ENCODE results near the gene PET100. TPM values are rescaled to one million over a fixed set of nuclear protein-coding genes. Genes with fewer than 3 reads are reported as not detected.

PET100 gene
- total RNA-seq, 4 donors from 2014 or later, result 5.9 to 59.9 (median 6.5) TPM; not detected in 1

DNA sequence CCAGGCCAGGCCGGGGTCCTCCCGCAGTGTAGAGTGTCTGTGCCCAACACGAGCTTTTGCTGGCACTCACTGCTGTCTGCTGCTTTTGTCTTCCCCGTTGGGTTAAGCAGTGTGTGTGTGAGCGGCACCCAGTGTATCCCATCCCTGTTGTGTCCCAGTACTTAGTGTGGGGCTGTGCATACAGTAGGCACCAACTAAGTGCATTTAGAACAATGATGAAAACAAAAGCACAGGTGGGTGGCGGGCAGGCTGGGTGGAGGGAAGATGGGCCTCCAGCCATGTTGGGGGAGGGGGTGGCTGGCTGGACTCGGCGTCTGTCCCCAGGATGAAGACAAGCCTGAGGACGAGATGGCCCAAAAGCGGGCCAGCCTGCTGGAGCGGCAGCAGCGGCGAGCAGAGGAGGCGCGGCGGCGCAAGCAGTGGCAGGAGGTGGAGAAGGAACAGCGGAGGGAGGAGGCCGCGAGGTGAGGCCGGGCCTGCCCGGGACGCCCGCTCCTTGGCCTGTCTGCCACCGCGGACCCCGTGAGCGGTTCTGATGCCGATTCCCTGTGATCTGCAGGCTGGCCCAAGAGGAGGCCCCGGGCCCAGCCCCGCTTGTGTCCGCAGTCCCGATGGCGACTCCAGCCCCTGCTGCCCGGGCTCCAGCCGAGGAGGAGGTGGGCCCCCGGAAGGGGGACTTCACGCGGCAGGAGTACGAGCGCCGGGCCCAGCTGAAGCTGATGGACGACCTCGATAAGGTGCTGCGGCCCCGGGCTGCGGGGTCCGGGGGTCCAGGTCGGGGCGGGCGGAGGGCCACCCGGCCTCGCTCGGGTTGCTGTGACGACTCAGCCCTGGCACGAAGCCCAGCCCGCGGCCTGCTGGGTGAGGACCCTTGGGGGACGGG lies 14.5 kb upstream of the PET100 start:
- DNase-seq, result no peak
- no peak for TF ChIP-seq POLR2A (IDR thresholded peaks at IDR 0.05)
- TF ChIP-seq, protein P1, sequence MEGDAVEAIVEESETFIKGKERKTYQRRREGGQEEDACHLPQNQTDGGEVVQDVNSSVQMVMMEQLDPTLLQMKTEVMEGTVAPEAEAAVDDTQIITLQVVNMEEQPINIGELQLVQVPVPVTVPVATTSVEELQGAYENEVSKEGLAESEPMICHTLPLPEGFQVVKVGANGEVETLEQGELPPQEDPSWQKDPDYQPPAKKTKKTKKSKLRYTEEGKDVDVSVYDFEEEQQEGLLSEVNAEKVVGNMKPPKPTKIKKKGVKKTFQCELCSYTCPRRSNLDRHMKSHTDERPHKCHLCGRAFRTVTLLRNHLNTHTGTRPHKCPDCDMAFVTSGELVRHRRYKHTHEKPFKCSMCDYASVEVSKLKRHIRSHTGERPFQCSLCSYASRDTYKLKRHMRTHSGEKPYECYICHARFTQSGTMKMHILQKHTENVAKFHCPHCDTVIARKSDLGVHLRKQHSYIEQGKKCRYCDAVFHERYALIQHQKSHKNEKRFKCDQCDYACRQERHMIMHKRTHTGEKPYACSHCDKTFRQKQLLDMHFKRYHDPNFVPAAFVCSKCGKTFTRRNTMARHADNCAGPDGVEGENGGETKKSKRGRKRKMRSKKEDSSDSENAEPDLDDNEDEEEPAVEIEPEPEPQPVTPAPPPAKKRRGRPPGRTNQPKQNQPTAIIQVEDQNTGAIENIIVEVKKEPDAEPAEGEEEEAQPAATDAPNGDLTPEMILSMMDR (IDR thresholded peaks at IDR 0.05), result no peak
- Histone ChIP-seq H3K4me1 (no peaks in the 10 kb centered on the region), H3K36me3 (no peaks in the 10 kb centered on the region), H3K27me3 (no peaks in the 10 kb centered on the region), H3K9me3 (no peaks in the 10 kb centered on the region), H3K27ac (no peak overlapping the region), H3K4me3 (no peak overlapping the region)
- intact Hi-C loops (cut with DNase I; ENCODE audit: low total_unique reads), result no loop called here

DNA sequence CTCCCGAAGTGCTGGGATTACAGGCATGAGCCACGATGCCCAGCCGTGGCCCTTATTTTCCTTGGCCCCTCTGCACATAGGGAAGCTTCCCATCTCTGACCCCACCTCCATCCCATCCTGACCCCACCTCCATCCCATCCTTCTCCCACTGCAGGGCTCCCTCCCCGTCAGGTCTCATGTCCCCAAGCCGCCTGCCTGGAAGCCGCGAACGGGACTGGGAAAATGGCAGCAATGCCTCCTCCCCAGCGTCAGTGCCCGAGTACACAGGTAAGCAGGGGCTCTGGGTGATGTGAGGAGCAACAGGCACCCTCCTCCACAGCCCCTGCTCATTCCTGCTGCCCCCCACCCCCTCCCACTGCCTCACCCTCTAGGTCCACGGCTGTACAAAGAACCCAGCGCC lies 12.4 kb upstream of the PET100 start:
- Histone ChIP-seq H3K4me3 (no peak overlapping the region), H3K9me3 (no peaks in the 10 kb centered on the region), H3K27me3 (no peaks in the 10 kb centered on the region), H3K27ac (no peak overlapping the region), H3K4me1 (no peaks in the 10 kb centered on the region), H3K36me3 (no peaks in the 10 kb centered on the region)
- intact Hi-C loops (cut with DNase I; ENCODE audit: low total_unique reads), result no loop called here
- DNase-seq, result no peak
- no peak for TF ChIP-seq POLR2A (IDR thresholded peaks at IDR 0.05)
- TF ChIP-seq, protein P1 (IDR thresholded peaks at IDR 0.05), result no peak

DNA sequence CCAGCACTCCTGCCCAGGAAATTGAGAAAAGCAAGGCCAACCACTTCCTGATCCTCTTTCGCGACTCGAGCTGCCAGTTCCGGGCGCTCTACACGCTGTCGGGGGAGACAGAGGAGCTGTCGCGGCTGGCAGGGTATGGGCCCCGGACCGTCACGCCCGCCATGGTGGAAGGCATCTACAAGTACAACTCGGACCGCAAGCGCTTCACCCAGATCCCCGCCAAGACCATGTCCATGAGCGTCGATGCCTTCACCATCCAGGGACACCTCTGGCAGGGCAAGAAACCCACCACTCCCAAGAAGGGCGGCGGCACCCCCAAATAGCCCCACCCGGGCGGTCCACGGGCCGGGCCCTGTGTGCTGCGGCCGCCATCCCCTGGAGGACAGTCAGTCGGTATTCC lies 11.9 kb upstream of the PET100 start:
- Histone ChIP-seq H3K4me1 (no peaks in the 10 kb centered on the region), H3K9me3 (no peaks in the 10 kb centered on the region), H3K27ac (no peak overlapping the region), H3K27me3 (no peaks in the 10 kb centered on the region), H3K4me3 (no peak overlapping the region), H3K36me3 (no peaks in the 10 kb centered on the region)
- DNase-seq, result no peak
- intact Hi-C loops (cut with DNase I; ENCODE audit: low total_unique reads), result no loop called here
- TF ChIP-seq, protein P1 (IDR thresholded peaks at IDR 0.05), result no peak
- no peak for TF ChIP-seq POLR2A (IDR thresholded peaks at IDR 0.05)

DNA sequence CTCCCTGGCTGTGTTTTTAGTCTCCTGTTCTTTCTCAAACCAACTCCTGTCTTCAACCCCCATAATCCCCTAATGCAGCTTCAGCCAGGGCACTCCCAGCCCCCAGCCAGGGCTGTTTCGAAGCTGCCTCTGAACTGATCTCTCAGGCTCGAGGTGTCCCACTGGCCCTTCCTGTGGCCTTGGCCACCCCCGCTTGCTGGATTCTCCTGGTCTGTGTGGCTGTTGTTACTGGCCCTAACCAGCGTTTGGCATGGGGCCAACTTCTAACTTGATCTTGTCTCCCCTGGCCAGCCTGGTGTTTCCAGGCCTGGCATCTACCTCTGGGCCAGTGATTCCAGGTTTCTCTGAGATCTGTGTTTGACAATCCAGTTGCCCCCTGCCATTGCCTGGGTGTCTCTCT lies 11.2 kb upstream of the PET100 start:
- H3K4me1 ChIP-seq, result no peaks in the 10 kb centered on the region
- H3K27me3 ChIP-seq, result no peaks in the 10 kb centered on the region
- no peak overlapping the region for H3K4me3 ChIP-seq
- DNase-seq, result no peak
- no peaks in the 10 kb centered on the region for H3K36me3 ChIP-seq
- intact Hi-C loops (cut with DNase I; ENCODE audit: low total_unique reads), result no loop called here
- TF ChIP-seq POLR2A (IDR thresholded peaks at IDR 0.05), result no peak
- TF ChIP-seq, protein P1 (IDR thresholded peaks at IDR 0.05), result no peak
- no peak overlapping the region for H3K27ac ChIP-seq
- no peaks in the 10 kb centered on the region for H3K9me3 ChIP-seq

DNA sequence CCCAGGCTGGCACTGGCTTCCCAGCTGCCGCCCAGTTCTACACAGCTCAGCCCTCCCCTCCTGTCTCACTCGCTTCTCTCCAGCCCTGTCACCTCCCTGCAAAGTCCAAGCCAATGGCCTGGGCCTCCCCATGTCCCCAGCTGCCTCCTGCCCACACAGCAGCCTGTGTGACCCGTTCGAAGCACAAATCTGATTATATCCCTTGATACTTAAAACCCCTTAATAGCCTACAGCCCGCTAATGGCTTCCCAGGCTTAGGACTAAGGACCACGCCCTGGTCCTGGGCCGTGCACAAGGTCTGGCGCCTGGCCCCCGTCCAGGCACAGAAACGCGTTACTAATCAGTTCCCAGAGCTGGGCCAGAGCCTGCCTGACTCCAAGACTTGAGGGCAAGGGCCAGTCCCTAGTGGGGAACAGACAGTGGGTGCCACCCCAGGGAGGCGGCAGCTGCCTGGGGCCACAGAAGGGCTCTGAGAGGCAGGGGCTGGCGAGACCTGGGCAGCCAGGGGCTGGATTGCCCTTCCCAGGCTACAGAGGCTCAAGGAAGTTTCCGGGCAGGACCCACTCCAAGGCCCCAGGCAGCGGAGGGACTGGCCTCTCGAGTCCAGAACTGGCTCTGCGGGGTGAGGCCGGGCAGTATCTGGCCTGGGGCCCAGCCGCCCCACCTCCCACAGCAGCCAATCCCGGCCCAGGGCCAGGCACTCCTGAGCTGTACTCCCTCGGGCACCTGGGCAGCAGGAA lies 10.7 kb upstream of the PET100 start:
- TF ChIP-seq POLR2A (IDR thresholded peaks at IDR 0.05), result peak in 1 of 2 donors; percentile 35
- TF ChIP-seq, protein P1 (IDR thresholded peaks at IDR 0.05), result no peak
- H3K27ac ChIP-seq, result no peak overlapping the region
- no peak for DNase-seq
- H3K27me3 ChIP-seq, result no peaks in the 10 kb centered on the region
- H3K4me3 ChIP-seq, result no peak overlapping the region
- intact Hi-C loops (cut with DNase I; ENCODE audit: low total_unique reads), result no loop called here
- H3K9me3 ChIP-seq, result no peaks in the 10 kb centered on the region
- H3K36me3 ChIP-seq, result no peaks in the 10 kb centered on the region
- H3K4me1 ChIP-seq, result no peaks in the 10 kb centered on the region

Data from uterus (tissue), 4 donors.